ENCODE measurements around the gene FBXW7. TPM values are rescaled to one million over a fixed set of nuclear protein-coding genes. Genes with fewer than 3 reads are reported as not detected.

The FBXW7 gene
- total and polyA plus RNA-seq, 2 of the 8 experiments (the other 6 are each of a cell fraction or from before 2014, with no cell fraction given), result 6.0 to 26.7 TPM

DNA sequence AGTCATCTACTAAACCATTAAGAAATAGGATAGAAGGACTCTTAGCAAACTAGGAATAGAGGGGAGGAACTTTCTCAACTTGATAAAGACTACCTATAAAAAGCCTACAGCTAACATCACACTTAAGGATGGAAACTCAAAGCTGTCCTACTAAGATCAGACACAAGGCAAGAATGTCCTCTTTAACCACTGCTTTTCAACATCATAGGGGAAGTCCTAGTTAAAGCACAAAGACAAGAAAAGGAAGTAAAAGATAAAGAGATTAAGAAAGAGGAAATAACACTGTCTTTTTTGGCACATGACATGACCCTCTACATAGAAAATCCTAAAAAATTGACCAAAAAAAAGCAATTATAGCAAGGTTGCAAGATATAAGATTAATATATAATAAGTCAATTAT lies 136.6 kb downstream of the FBXW7 start:
- Histone ChIP-seq H4K20me1 (replicated peaks in 1 of 2; ENCODE audit: control insufficient read depth in 1 of 2, insufficient read depth in 2 of 2, low read length in 2 of 2) (no peaks in the 10 kb centered on the region), H2AK5ac (ENCODE audit: low read depth, low read length) (no peak overlapping the region), H4K5ac (ENCODE audit: insufficient read length, low read depth, low read length) (no peak overlapping the region), H3K23ac (ENCODE audit: insufficient read length) (no peak overlapping the region), H4K91ac (replicated peaks; ENCODE audit: insufficient read length, low read length) (no peak overlapping the region), H2BK15ac (ENCODE audit: low read length) (no peak overlapping the region), H2BK5ac (ENCODE audit: low read depth, low read length) (no peak overlapping the region), H3K4me2 (ENCODE audit: insufficient read depth in 1 of 2, low read depth in 2 of 2, low read length in 2 of 2) (no peak overlapping the region), H3K9me3 (ENCODE audit: insufficient read depth in 2 of 2, low read depth in 1 of 2, low read length in 1 of 2) (no peaks in the 10 kb centered on the region), H3K18ac (ENCODE audit: extremely low read depth, low read length) (no peak overlapping the region), H3K36me3 (ENCODE audit: control insufficient read depth in 2 of 4, insufficient read depth in 4 of 4, low read length in 3 of 4) (no peaks in the 10 kb centered on the region), H3K14ac (ENCODE audit: insufficient read length) (no peak overlapping the region), H3K27ac (ENCODE audit: low read depth, low read length) (no peak overlapping the region), H3K9ac (replicated peaks in 1 of 4; ENCODE audit: extremely low read depth in 1 of 4, low read depth in 3 of 4, low read length in 3 of 4) (no peak overlapping the region), H3K4me3 (ENCODE audit: extremely low read depth in 1 of 4, insufficient read depth in 2 of 4, low read depth in 3 of 4, low read length in 4 of 4) (no peak overlapping the region), H2BK120ac (replicated peaks; ENCODE audit: low read depth, low read length) (no peak overlapping the region), H3K79me1 (ENCODE audit: low read depth, low read length) (no peaks in the 10 kb centered on the region), H3K79me2 (ENCODE audit: control insufficient read depth in 1 of 2, insufficient read depth in 2 of 2, low read length in 2 of 2) (peaks cover 0 to 12% of the 10 kb centered on the region in 2 experiments; a peak in 2 of 4 replicates), H2BK20ac (ENCODE audit: low read length) (no peak overlapping the region), H3K23me2 (ENCODE audit: low read depth, low read length) (no peaks in the 10 kb centered on the region), H4K8ac (ENCODE audit: extremely low read depth, insufficient read depth, low read length) (no peak overlapping the region), H3K27me3 (replicated peaks in 1 of 4; ENCODE audit: control insufficient read depth in 3 of 4, extremely low read depth in 1 of 4, insufficient read depth in 3 of 4, low read length in 3 of 4) (no peaks in the 10 kb centered on the region), H3K4me1 (replicated peaks in 1 of 4; ENCODE audit: control insufficient read depth in 3 of 4, insufficient read depth in 4 of 4, low read length in 3 of 4) (no peaks in the 10 kb centered on the region), H3K4ac (replicated peaks; ENCODE audit: insufficient read length, low read depth, low read length) (no peak overlapping the region), H3K56ac (replicated peaks; ENCODE audit: insufficient read length, low read depth, low read length) (no peak overlapping the region), H2AFZ (ENCODE audit: low read length) (no peak overlapping the region), H2BK12ac (ENCODE audit: low read depth, low read length) (no peak overlapping the region)
- FAIRE-seq, result no peak
- no peak for DNase-seq (ENCODE audit: low read depth in 1 of 2, low spot score in 2 of 2)
- ChIA-PET POLR2A (ENCODE audit: partially characterized antibody) (interaction anchor here (0.8 kb wide), 1 partner anchor 18 kb away, joined by 3 read pairs; no protein-coding TSS in a partner anchor), CTCF (ENCODE audit: partially characterized antibody) (interaction anchor here (0.5 to 1.6 kb wide), 2 partner anchors 14 to 654 kb away, joined by 3 to 6 read pairs; no protein-coding TSS in a partner anchor)
- TF ChIP-seq SP4 (IDR thresholded peaks at IDR 0.05; ENCODE audit: low read length) (no peak), SAP30 (IDR thresholded peaks at IDR 0.05; ENCODE audit: insufficient read depth, insufficient replicate concordance, low read length) (no peak), PHF8 (conservative IDR thresholded peaks at IDR 0.05; ENCODE audit: low read depth, low read length) (no peak), NRF1 (IDR thresholded peaks at IDR 0.05; ENCODE audit: low read depth, low read length) (no peak), TBP (IDR thresholded peaks at IDR 0.05; ENCODE audit: low read depth, low read length) (no peak), CTBP2 (IDR thresholded peaks at IDR 0.05; ENCODE audit: borderline replicate concordance, insufficient read depth, insufficient read length, low read length) (no peak), EGR1 (IDR thresholded peaks at IDR 0.05; ENCODE audit: borderline replicate concordance, low read depth, low read length) (no peak), RFX5 (IDR thresholded peaks at IDR 0.05; ENCODE audit: borderline replicate concordance, low read depth, low read length) (no peak), ZNF274 (IDR thresholded peaks at IDR 0.05; ENCODE audit: borderline replicate concordance, extremely low read depth, low read length) (no peak), MAFK (IDR thresholded peaks at IDR 0.05; ENCODE audit: low read depth, low read length) (no peak), POLR2AphosphoS5 (IDR thresholded peaks at IDR 0.05; ENCODE audit: low read depth, low read length) (no peak)
- TF ChIP-seq, protein P1, sequence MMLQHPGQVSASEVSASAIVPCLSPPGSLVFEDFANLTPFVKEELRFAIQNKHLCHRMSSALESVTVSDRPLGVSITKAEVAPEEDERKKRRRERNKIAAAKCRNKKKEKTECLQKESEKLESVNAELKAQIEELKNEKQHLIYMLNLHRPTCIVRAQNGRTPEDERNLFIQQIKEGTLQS (IDR thresholded peaks at IDR 0.05; ENCODE audit: insufficient read depth, low read depth, low read length), result no peak
- TF ChIP-seq, protein P2, sequence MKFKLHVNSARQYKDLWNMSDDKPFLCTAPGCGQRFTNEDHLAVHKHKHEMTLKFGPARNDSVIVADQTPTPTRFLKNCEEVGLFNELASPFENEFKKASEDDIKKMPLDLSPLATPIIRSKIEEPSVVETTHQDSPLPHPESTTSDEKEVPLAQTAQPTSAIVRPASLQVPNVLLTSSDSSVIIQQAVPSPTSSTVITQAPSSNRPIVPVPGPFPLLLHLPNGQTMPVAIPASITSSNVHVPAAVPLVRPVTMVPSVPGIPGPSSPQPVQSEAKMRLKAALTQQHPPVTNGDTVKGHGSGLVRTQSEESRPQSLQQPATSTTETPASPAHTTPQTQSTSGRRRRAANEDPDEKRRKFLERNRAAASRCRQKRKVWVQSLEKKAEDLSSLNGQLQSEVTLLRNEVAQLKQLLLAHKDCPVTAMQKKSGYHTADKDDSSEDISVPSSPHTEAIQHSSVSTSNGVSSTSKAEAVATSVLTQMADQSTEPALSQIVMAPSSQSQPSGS (IDR thresholded peaks at IDR 0.05; ENCODE audit: low read length), result no peak
